ENCODE measurements around the gene PIGN. TPM values are rescaled to one million over a fixed set of nuclear protein-coding genes. Genes with fewer than 3 reads are reported as not detected.

The PIGN gene
- total RNA-seq, 1 experiment from 2014 or later: 22.8 TPM

DNA sequence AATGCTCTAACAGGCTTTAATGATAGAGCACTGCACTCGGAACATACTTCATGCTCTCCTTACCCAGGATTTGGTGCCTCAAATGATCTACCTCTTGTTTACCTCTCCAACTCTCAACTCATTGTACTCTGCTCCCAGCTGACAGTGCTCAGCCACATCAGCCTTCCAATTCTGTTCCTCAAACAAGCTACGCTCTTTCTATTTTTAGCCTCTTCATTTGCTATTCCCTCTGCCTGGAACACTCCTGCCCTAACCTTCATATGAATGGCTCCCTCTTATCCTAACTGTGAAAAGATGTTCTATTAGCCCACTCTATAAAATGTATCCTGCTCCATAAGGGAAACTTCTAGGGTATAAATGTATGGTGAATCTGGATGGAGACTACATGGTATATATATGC, 42.5 kb downstream of the PIGN start:
- Mint-ChIP-seq H3K27me3 (ENCODE audit: insufficient read depth, unreplicated experiment) (no peaks in the 10 kb centered on the region), H3K36me3 (ENCODE audit: insufficient read depth, unreplicated experiment) (no peaks in the 10 kb centered on the region), H3K27ac (ENCODE audit: unreplicated experiment) (no peak overlapping the region), H3K4me3 (ENCODE audit: unreplicated experiment) (no peak overlapping the region), H3K9me3 (ENCODE audit: unreplicated experiment) (no peaks in the 10 kb centered on the region), H3K4me1 (ENCODE audit: low read depth, unreplicated experiment) (no peaks in the 10 kb centered on the region)
- BruUV-seq (replicated peaks): no TSS peak
- DNase-seq: no peak
- Histone ChIP-seq H3K36me3 (ENCODE audit: control insufficient read depth, insufficient read depth, low read length) (no peaks in the 10 kb centered on the region), H3K27me3 (replicated peaks; ENCODE audit: control insufficient read depth, insufficient read depth, low read length) (no peaks in the 10 kb centered on the region), H3K9me3 (no peaks in the 10 kb centered on the region), H3K4me3 (ENCODE audit: low read depth, low read length) (no peak overlapping the region), H3K4me1 (no peaks in the 10 kb centered on the region)
- intact Hi-C loops (cut with micrococcal nuclease; ENCODE audit: unreplicated experiment): no loop called here
- CTCF ChIA-PET: interaction anchor here (0.5 kb wide), 1 partner anchor 493 kb away, joined by 4 read pairs; no protein-coding TSS in a partner anchor
- POLR2A ChIA-PET: no interaction called here
- TF ChIP-seq, protein P1, sequence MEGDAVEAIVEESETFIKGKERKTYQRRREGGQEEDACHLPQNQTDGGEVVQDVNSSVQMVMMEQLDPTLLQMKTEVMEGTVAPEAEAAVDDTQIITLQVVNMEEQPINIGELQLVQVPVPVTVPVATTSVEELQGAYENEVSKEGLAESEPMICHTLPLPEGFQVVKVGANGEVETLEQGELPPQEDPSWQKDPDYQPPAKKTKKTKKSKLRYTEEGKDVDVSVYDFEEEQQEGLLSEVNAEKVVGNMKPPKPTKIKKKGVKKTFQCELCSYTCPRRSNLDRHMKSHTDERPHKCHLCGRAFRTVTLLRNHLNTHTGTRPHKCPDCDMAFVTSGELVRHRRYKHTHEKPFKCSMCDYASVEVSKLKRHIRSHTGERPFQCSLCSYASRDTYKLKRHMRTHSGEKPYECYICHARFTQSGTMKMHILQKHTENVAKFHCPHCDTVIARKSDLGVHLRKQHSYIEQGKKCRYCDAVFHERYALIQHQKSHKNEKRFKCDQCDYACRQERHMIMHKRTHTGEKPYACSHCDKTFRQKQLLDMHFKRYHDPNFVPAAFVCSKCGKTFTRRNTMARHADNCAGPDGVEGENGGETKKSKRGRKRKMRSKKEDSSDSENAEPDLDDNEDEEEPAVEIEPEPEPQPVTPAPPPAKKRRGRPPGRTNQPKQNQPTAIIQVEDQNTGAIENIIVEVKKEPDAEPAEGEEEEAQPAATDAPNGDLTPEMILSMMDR (IDR thresholded peaks at IDR 0.05; ENCODE audit: insufficient read depth in 1 of 2, low read depth in 1 of 2, low read length in 1 of 2, severe bottlenecking in 1 of 2, unreplicated experiment in 1 of 2): no peak

DNA sequence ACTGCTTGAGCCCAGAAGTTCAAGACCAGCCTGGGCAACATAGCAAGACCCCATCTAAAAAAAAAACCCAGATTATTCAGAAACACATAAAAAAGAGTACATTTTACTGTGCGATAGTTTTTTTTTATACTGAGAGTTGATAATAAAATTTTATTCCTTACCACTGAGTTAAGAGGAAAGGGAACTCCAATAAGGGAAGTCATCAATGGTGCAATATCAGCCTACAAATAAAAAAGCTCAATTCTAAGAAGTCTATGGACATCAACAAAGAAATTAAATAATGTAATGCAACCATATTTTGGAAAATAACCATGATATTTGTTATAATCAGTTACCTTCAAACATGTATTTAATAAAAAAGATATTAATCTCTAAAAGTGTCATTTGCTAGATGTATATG, 46.6 kb downstream of the PIGN start:
- no peak overlapping the region for H3K4me3 Mint-ChIP-seq (ENCODE audit: unreplicated experiment)
- Histone ChIP-seq H3K4me1 (no peaks in the 10 kb centered on the region), H3K9me3 (no peaks in the 10 kb centered on the region), H3K36me3 (ENCODE audit: control insufficient read depth, insufficient read depth, low read length) (no peaks in the 10 kb centered on the region), H3K4me3 (ENCODE audit: low read depth, low read length) (no peak overlapping the region), H3K27me3 (replicated peaks; ENCODE audit: control insufficient read depth, insufficient read depth, low read length) (no peaks in the 10 kb centered on the region)
- BruUV-seq (replicated peaks): no TSS peak
- H3K36me3 Mint-ChIP-seq (ENCODE audit: insufficient read depth, unreplicated experiment): no peaks in the 10 kb centered on the region
- CTCF ChIA-PET: no interaction called here
- H3K27me3 Mint-ChIP-seq (ENCODE audit: insufficient read depth, unreplicated experiment): no peaks in the 10 kb centered on the region
- DNase-seq: no peak
- intact Hi-C loops (cut with micrococcal nuclease; ENCODE audit: unreplicated experiment): no loop called here
- H3K27ac Mint-ChIP-seq (ENCODE audit: unreplicated experiment): no peak overlapping the region
- TF ChIP-seq, protein P1 (IDR thresholded peaks at IDR 0.05; ENCODE audit: insufficient read depth in 1 of 2, low read depth in 1 of 2, low read length in 1 of 2, severe bottlenecking in 1 of 2, unreplicated experiment in 1 of 2): no peak
- H3K4me1 Mint-ChIP-seq (ENCODE audit: low read depth, unreplicated experiment): no peaks in the 10 kb centered on the region
- POLR2A ChIA-PET: no interaction called here
- H3K9me3 Mint-ChIP-seq (ENCODE audit: unreplicated experiment): no peaks in the 10 kb centered on the region

DNA sequence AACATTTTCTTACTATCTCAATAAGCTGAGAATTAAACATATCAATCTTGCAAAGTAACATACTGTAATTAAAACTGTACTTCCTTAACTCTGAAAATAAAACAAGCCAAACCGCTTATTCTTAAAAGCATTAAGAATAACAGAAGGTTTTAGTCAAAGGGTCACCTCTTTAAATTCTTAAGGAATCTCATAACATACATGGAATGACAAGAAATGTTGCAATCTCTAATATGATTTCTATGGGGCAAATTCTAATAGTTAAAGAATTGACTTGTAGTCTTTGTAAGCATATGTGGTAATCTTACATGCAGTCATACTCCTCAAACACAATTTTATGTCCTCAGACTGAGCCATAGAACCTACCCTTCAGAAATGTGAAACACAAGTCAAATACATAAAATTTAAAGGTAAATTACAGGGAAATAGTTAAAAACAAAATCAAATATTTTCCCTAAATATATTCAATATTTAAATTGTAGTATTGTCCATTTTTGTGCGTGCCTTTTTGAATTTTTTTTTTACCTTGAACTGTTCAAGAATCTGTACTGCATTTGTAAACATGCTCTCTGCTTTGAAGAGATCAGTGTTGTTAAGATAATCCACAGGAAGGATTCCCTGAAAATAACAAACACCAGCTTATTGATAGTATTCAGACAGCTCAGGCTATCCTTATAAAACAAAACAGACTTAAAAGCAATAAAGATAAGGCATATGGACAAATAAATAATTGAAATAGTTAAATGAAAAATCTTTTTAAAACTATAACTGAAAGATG, 48.2 kb downstream of the PIGN start:
- H3K9me3 Mint-ChIP-seq (ENCODE audit: unreplicated experiment): no peaks in the 10 kb centered on the region
- no peaks in the 10 kb centered on the region for H3K4me1 ChIP-seq
- ChIA-PET POLR2A (no interaction called here), CTCF (no interaction called here)
- H3K27me3 Mint-ChIP-seq (ENCODE audit: insufficient read depth, unreplicated experiment): no peaks in the 10 kb centered on the region
- H3K4me3 ChIP-seq (ENCODE audit: low read depth, low read length): no peak overlapping the region
- DNase-seq: no peak
- BruUV-seq (replicated peaks): no TSS peak
- no peak overlapping the region for H3K27ac Mint-ChIP-seq (ENCODE audit: unreplicated experiment)
- TF ChIP-seq, protein P1 (IDR thresholded peaks at IDR 0.05; ENCODE audit: insufficient read depth in 1 of 2, low read depth in 1 of 2, low read length in 1 of 2, severe bottlenecking in 1 of 2, unreplicated experiment in 1 of 2): no peak
- intact Hi-C loops (cut with micrococcal nuclease; ENCODE audit: unreplicated experiment): no loop called here
- no peaks in the 10 kb centered on the region for H3K27me3 ChIP-seq (replicated peaks; ENCODE audit: control insufficient read depth, insufficient read depth, low read length)
- H3K36me3 Mint-ChIP-seq (ENCODE audit: insufficient read depth, unreplicated experiment): no peaks in the 10 kb centered on the region
- H3K4me3 Mint-ChIP-seq (ENCODE audit: unreplicated experiment): no peak overlapping the region
- no peaks in the 10 kb centered on the region for H3K36me3 ChIP-seq (ENCODE audit: control insufficient read depth, insufficient read depth, low read length)
- H3K9me3 ChIP-seq: no peaks in the 10 kb centered on the region
- no peaks in the 10 kb centered on the region for H3K4me1 Mint-ChIP-seq (ENCODE audit: low read depth, unreplicated experiment)
